ENCODE measurements around the gene SUSD1.
"Not testable (repeated sequence)": the region's sequence is repeated elsewhere in the genome, so short reads cannot be mapped to it uniquely, and the experiment has no call there.

SUSD1 gene

GRCh38 chr9:112094948-112095681 lies 80.0 kb downstream of the SUSD1 start:
- no peak for DNase-seq (ENCODE audit: low read depth)

- DNase-seq (ENCODE audit: low read depth), result no peak
Observed at GRCh38 chr9:112094241-112094640, 80.9 kb downstream of the SUSD1 start.

GRCh38 chr9:112093870-112094216 lies 81.3 kb downstream of the SUSD1 start:
- no peak for DNase-seq (ENCODE audit: low read depth)

DNA sequence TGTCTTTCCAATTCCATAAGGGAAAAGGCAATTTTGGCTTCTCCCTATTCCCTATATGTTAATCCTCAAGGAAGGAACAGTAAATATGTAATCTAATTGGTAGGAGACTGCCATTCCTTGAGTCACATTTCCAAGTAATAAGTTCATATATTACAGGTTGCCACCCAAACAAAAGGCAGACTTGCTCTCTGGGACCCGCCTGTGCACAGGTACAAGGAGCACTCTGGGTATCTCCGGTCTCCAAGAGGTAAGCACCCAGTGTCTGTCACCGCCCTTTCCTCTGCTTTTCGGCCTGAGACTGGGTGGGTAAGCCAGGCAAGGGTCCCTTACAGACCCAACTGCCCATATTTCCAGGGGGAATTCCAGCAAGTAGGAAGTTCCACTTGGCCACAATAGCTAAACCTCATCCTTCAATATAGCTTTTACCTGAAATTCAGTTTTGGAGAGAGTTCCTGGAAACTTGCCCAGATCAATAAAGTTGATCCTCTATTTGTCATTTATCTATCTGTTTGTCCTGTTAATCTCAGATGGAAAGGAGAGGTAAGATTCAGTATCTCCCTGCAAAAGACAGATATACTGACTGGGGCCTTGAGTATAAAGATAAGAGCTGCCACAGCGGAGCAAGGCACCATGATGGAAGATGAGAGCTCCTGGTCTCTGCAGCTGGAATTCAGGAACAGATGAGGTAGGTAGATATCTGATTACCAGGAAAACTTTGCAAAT lies 81.8 kb downstream of the SUSD1 start:
- DNase-seq (ENCODE audit: low read depth), result no peak

GRCh38 chr9:112091810-112092209 lies 83.3 kb downstream of the SUSD1 start:
- no peak for DNase-seq (ENCODE audit: low read depth)

DNA sequence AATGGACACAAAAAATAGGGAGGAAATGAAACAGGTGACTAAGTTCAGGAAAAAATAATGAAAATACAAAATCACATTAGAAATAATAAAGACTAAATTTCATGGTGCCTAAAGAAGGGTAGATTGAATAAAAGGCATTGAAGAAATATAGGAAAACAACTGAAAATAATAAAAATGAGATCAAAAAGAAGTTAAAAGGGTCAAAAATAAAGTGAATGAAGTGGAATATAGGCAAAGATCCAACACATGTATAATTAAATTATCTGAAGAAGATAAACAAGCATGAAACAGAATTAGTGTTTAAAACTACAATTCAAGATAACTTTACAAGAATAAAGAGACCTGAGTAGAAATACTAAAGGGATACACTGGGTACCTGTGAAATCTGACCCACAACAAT lies 87.6 kb downstream of the SUSD1 start:
- DNase-seq (ENCODE audit: low read depth), result no peak

DNA sequence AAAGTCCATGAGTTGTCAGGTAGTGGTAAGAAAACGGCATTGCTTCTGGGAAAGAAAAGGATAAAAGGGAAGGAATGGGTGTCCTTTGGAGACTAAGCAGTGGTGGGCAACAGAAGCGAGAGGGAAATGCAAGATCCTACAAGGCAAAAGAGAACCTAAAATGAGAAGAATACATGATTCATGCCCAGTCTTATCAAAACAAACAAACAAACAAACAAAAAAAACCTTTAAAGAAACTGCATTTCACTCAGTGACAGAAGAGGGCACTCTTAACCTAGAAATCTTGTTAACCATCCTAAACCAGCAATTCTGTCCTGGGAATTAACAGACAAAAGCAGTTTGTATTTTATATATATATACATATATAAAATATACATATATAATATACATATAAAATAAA lies 88.5 kb downstream of the SUSD1 start:
- no peak for DNase-seq (ENCODE audit: low read depth)

GRCh38 chr9:112084907-112085306 lies 90.2 kb downstream of the SUSD1 start:
- no peak for DNase-seq (ENCODE audit: low read depth)

GRCh38 chr9:112084334-112084733 lies 90.8 kb downstream of the SUSD1 start:
- DNase-seq (ENCODE audit: low read depth), result no peak

DNA sequence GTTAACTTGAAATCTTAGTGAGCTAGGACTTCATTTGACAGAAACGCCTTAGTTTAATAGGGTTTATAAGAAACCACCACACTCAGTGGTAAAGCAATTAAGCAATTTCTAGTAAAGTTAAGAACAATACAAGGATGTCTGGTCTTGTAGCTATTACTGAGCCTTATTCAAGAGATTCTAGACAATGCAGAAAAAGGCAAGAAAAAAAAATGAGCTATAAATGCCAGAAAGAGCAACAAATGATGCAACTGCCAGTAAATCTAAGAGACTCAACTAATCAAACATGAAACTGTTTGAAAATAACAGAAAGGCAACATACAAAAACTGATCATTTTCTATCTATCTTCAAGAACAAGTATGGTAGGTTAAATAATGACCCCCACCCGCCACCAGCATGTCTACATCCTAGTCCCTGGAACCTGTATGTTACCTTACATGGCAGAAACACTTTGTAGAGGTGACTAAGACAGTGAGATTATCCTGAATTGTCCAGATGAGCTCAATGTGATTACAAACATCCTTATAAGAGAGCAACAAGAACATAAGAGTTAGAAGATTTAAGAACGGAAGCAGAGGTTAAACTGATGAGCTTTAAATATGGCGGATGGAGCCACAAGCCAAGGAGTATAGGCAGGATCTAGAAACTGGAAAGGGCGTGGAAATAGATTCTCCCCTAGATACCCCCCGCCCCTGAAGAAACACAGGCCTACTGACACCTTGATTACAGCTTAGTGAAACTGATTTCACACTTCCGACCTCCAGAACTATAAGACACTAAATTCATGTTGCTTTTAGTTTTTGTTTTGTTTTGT lies 93.0 kb downstream of the SUSD1 start:
- no peak for DNase-seq (ENCODE audit: low read depth)

GRCh38 chr9:112080831-112081542 lies 94.1 kb downstream of the SUSD1 start:
- no peak for DNase-seq (ENCODE audit: low read depth)

DNA sequence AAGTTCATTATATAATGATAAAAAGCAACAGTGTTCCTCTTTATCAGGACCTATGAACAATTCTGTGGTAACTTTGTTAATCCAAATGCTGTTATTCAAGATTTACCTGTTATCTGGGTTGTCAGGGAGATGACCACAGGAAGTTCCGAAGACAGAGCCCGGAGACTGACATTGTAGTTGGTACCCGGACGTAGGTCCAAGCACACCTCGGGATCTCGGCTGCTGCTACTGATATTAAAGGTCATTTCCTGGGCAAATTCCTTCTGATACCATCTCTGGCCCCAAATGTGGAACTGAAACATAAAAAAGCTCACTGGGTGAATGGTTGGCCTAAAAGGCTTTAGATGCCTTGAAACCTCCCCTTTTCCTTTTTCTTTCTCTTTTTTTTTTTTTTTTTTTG lies 96.7 kb downstream of the SUSD1 start:
- no peak for DNase-seq (ENCODE audit: low read depth)

DNA sequence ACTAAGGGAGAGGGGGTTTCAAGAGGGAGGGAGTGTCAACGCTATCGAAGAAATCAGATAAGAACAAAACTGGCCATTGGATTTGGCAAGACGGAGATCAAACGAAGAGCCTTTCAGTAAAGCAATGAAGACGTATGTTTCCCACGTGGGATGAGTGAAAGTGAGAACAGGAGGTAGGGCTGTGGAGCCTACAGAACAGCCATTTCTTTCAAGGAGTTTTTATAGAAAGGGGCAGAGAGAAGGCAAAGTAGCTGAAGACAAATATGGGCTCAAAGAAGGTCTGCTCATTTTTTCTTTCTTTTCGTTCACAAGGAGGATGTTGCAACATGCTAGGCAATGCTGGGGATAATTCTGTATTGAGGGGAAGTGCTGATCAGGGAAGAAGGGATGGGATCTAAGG lies 98.3 kb downstream of the SUSD1 start:
- no peak for DNase-seq (ENCODE audit: low read depth)

GRCh38 chr9:112075009-112075378 lies 100.1 kb downstream of the SUSD1 start:
- DNase-seq (ENCODE audit: low read depth), result no peak

DNA sequence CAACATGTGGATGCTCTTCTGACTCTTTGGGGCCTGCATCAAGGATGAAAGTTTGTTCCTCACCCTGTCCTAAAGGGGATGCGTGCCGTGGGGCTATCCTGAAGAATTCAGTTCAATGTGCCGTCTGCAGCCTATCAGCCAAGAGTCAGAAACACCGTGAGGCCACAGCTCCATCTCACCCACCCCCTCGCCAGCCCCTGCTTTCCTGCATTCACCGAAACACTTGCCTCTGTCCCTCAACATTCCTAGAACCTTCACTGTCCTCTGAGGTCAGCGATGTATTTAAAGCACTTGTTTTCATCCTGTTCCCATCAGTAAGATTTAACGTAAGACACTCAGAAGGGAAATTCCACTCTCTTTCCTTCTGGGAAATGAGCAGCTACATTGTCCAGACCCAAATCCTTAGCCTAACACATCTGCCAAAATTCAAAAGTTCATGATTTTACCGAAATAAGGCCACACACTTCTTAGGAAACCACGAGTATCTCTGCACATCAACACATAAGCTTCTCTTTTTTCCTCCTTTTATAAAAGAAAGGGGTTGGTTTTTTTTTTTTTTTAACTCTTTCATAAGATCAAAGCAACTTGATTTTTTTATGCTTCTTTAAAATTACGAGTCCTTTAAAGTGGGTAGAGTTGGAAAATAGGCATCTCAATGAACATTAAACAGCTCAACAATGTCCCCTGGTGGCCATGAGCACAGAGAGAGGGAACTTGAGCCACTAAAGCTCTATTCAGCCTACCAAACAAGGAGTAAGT lies 100.7 kb downstream of the SUSD1 start:
- DNase-seq (ENCODE audit: low read depth), result peak; percentile 89

GRCh38 chr9:112073639-112074173 lies 101.4 kb downstream of the SUSD1 start:
- not testable (repeated sequence) for DNase-seq (ENCODE audit: low read depth)

GRCh38 chr9:112072721-112073638 lies 102.1 kb downstream of the SUSD1 start:
- DNase-seq (ENCODE audit: low read depth), result peak; percentile 84

- no peak for DNase-seq (ENCODE audit: low read depth)
Observed at GRCh38 chr9:112069318-112070169, 105.6 kb downstream of the SUSD1 start.

Measured in stromal cell of bone marrow (primary cell).